Esophagus muscularis mucosa (tissue), 4 donors: ENCODE results near the gene FDXR.

Source experiments
- EP300 ChIP-seq: sonication (generic); formaldehyde crosslinking; IDR thresholded peaks from one replicate; pipeline ENCODE4 v1.6.1; 2017; ENCODE audit warnings: antibody characterized with exemption
- POLR2A ChIP-seq: fragments of 450-650 bp; IDR thresholded peaks from one replicate; pipeline ENCODE4 v1.6.1; 2017; ENCODE audit warnings: antibody characterized with exemption, moderate library complexity, mild to moderate bottlenecking, low read depth
- POLR2AphosphoS5 ChIP-seq, 2 donors: sonication (generic); formaldehyde crosslinking; IDR thresholded peaks; one replicate each; pipeline ENCODE4 v1.6.1; 2017; ENCODE audit warnings: antibody characterized with exemption in 2 of 2
- TF ChIP-seq, protein P1 (sequence below), 3 experiments: fragments of 200-600 bp in 2 of 3; fragments of 450-650 bp in 1 of 3; sonication (generic) in 2 of 3; IDR thresholded peaks; one replicate each; pipeline ENCODE4 v1.5.1; 2017 to 2019; ENCODE audit warnings: antibody characterized with exemption in 3 of 3, mild to moderate bottlenecking in 2 of 3, moderate library complexity in 1 of 3

GRCh38 chr17:74888469-74888868, 15.7 kb upstream of the FDXR start:
- no peak for TF ChIP-seq EP300
- TF ChIP-seq, protein P1, sequence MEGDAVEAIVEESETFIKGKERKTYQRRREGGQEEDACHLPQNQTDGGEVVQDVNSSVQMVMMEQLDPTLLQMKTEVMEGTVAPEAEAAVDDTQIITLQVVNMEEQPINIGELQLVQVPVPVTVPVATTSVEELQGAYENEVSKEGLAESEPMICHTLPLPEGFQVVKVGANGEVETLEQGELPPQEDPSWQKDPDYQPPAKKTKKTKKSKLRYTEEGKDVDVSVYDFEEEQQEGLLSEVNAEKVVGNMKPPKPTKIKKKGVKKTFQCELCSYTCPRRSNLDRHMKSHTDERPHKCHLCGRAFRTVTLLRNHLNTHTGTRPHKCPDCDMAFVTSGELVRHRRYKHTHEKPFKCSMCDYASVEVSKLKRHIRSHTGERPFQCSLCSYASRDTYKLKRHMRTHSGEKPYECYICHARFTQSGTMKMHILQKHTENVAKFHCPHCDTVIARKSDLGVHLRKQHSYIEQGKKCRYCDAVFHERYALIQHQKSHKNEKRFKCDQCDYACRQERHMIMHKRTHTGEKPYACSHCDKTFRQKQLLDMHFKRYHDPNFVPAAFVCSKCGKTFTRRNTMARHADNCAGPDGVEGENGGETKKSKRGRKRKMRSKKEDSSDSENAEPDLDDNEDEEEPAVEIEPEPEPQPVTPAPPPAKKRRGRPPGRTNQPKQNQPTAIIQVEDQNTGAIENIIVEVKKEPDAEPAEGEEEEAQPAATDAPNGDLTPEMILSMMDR (IDR thresholded peaks at IDR 0.05) = no peak
- no peak for TF ChIP-seq POLR2A
- no peak for TF ChIP-seq POLR2AphosphoS5 (IDR thresholded peaks at IDR 0.05)
